OCI-LY1 (cell line): Measurements from ENCODE around the gene FAM83D.

ENCODE experiments used
- CTCF ChIP-seq: fragments of 200-600 bp; sonication (generic), shearing (Covaris generic); IDR thresholded peaks from 2 replicates; pipeline ENCODE4 v1.5.1; 2017; ENCODE audit warnings: mild to moderate bottlenecking, antibody characterized with exemption, low read length, moderate library complexity, mixed read lengths
- EZH2 ChIP-seq: fragments of 200-600 bp; sonication (generic), shearing (Covaris generic); IDR thresholded peaks from 2 replicates; pipeline ENCODE4 v1.8.0; 2017; ENCODE audit warnings: borderline replicate concordance, mixed run types, mild to moderate bottlenecking, antibody characterized with exemption, low read length, moderate library complexity, mixed read lengths

GRCh38 chr20:38878866-38879265 lies 47.4 kb upstream of the FAM83D start:
- no peak for TF ChIP-seq CTCF
- TF ChIP-seq EZH2: no peak
